Activated CD8-positive, alpha-beta memory T cell treated with anti-CD3 and anti-CD28 coated beads for 4 hours (primary cell): ENCODE data around the gene CCSER1.
"Not testable (repeated sequence)": the region's sequence is repeated elsewhere in the genome, so short reads cannot be mapped to it uniquely, and the experiment has no call there.

Experiments used
- DNase-seq, 2 donors: peaks; one replicate each; pipeline ENCODE4 v3.0.0-alpha.2; 2020; ENCODE audit warnings: low read depth in 2 of 2

Gene CCSER1

DNA sequence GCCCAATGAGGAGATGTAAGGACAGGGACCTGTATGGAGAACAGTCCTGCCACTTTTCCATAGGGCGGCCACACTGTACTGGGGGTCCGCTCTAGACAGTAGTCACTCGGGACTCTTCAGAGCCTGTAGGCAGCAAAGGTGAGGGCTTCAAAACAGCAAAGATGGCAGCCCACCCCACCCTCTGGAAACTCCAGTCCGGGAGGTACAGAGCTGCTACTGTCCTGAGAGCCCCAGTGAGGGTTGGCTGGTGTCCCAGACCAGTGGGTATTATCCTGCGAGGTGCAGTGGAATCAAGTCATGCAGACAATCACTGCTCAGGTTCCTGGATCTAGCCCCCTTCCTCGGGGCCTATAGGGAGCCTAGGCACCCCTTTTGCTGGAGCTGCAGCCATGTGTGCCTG is 1392.0 kb downstream of the CCSER1 start:
- no peak for DNase-seq

DNA sequence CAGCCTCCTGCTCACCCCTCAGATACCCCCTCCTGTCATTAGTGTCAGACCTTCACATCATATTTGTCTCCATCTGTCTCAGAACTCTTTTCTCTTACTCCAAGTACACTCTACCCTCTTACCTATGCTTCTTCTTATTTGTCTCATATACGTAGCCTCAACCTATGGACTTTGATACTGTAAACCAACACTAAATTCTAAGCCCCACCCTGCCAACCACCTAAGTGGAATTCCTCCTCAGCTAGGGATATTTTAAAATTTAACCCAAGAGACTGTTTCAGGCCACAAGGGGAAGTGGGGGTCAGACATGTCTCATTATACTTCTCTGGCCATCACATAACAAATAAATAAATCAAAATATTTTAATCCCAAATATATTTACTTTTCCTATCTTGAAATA is 1398.4 kb downstream of the CCSER1 start:
- DNase-seq, result no peak

DNA sequence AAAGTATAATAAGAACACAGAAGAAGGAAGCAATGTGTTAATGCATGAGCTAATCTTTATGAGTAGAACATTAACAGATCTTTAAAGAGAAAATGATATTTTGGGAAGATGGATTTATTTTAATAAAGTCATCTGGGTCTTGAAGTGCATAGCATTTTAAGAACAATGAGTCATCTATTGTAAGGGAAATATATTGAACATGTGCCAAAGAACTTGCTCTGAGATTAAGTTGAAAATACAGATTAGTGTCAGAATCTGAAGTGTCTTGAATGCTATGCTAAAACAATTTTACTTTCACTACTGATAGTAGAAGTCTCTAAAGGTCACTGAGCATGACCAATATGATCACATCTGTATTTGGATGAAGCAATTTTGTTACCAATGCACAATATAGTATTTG is 1399.9 kb downstream of the CCSER1 start:
- no peak for DNase-seq

DNA sequence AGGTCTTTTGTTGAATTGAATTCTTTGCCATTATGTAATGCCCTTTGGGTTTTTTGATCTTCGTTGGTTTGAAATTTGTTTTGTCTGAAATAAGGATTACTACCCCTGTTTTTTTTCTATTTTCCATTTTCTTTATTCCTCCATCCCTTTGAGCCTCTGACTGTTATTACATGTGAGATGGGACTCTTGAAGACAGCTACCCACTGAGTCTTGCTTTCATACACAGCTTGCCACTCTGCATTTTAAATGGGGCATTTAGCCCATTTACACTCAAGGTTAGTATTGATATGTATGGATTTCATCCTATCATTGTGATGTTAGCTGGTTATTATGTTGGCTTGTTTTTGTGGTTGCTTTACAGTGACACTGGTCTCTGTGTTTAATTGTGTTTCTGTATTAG is 1440.4 kb downstream of the CCSER1 start:
- no peak for DNase-seq

DNA sequence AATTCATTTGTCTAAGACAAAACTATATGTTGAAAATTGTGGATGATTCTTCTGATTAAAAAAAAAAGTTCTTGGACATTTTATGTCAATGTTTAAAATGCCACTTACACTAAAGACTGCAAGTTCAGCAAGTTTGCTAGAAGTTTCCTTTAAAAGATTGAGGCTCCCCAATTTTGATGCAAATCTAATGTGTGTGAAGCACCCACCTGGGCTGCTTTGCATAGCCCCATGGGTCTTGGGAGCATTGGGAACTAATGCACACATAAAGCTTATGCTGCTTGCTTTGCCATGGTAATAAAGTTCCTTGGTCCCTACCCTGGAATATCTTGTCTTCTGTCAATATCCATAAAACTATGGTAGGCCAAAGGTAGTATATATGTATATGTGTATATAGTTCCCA is 1450.7 kb downstream of the CCSER1 start:
- no peak for DNase-seq

DNA sequence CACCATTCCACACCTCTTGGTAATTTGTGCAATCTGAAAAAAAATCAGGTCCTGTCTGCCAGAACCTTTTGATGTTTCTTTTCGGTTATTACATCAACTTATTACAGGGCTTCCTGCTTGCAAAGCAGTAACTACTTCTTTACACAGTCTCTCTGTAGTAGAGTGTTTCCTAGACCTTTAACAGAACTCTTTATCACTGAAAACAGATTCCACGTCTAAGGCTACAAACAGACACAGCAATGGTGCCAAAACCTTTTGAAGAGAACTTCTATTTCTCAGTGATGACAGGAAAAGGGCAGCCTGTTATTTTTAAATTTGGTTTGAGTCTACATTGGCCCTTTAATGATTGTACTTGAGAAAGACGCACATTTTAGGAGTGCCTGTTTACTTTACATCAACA is 1463.1 kb downstream of the CCSER1 start:
- DNase-seq, result no peak

DNA sequence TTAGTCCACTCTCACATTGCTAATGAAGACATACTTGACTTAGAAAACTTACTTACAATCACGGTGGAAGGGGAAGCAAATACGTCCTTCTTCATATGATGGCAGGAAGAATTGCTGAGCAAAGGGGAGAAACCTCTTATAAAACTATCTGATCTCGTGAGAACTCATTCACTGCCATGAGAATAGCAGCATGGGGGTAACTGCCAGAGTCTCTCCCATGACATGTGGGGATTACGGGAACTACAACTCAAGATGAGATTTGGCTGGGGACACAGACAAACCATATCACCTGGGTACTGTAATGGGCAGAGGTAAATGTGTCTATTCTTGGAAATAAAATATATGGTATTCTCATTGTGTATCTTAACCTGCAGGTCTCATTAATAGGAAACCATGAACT is 1464.9 kb downstream of the CCSER1 start:
- DNase-seq, result no peak

DNA sequence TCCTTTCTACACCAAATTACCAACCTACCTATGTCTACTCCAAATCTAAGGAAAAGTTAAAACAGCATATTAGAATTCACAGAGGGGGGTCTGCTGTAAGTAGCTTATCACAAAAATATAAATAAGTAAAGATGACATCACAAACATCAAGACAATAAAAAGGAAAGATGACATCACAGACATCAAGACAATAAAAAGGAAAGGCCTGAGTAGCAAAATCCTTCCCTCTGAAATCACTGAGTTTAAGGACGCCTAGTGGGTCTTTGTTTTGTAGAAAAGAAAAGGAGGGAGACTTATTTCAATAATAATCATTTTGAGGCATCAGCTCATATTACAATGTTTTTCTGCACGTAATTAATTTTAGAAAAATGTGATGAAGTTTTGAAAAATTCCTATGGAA is 1469.5 kb downstream of the CCSER1 start:
- no peak for DNase-seq

DNA sequence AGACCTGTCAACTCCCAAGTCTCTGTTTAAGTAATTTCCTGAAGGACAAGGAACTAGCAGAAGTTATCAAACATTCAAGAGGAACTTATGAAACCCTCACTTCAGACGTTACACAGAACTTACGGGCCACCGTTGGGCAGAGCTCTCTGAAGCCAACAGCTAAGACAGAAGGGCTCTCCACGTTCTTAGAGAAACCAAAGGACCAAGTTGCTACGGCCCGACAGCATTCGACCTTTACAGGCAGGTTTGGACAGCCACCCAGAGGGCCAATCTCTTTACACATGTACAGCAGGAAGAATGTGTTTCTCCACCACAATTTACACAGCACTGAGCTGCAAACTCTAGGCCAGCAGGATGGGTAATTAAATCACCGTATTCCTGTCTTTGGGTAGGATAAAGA is 1471.5 kb downstream of the CCSER1 start:
- no peak for DNase-seq

DNA sequence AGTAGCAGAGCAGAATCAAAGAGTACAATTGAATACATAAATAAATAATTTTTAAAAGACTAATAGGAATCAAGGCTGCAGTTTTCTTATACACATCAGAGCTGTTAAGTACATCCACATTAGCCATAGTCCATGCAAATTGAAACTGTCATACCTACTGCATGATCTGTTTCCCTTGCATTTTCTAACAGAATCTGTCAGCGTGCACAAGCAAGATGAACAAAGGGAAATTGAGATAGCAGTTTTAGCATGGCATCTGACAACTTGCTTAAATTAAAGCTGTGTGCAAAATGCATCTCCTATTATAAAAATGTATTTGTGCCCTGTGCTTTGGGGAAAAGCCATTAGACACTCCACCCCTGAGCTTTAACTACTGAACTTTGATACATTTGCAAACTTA is 1473.1 kb downstream of the CCSER1 start:
- DNase-seq, result no peak

DNA sequence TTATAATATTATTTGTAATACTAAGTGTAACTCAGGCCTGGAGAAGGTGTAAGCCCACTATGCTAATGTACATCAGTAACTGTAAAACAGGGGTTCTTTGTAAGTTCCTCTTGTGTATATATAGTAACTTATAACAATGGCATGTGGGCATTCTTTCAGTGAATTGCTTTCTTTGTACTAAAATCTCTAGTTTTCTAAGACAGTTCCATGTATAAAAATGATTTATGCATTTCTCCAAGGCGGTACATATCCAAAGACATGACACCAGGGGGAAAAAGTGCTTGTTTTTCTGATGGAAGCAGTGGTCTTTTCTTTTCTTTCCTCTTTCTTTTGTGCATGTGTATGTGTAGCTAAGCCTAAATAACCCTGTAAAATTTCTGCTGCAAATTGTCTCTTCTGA is 1474.2 kb downstream of the CCSER1 start:
- no peak for DNase-seq

DNA sequence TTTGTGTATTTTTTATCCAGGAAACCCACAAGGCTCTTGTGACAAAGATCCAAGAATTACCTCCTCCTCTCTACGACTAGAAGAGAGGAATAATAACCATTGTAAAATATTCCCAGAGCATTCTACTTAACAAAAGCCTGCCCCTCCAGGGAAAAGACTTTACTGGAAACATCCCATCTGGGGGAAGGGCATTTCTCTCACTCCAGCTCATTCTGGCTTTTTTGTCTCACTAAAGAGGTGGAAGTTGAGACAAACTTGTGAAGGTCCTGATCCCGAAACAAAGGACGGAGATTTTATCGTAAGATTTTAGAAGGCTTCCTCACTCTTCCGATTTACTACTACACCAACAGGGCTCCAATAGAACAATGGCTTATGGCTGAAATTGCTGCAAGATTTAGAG is 1484.6 kb downstream of the CCSER1 start:
- no peak for DNase-seq

DNA sequence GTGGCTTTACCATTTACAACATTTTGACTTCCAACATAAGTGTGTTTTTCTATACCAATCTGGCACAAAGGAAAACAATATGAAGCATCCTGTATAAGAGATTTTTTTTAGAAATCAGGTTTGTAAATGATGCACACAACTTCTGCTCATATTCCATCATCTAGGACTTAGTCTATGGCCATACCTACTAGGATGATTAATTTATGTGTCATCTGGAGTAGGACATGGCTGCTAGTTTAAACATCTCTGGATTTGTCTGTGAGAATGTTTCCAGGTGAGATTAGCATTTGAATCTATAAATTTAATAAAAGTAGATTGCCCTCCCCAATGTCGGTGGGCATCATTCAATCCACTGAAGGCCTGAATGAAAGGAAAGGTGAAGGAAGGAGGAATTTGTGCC is 1493.8 kb downstream of the CCSER1 start:
- DNase-seq, result no peak

DNA sequence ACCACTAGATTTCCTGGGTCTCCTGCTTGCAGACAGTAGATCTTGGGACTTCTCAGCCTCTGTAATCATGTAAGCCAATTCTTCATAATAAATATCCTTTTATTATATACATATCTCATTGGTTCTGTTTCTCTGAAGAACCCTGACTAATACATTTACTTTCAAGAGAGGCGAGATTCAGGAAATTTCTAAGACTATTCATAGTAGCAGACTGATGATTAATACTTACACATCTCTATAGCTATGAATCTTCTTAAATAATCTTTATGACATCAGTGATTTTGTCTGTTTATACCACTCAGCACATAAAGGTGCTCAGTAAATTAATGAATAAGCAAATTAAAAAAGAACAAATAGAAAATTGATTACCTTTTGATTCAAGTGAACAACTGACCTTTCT is 1494.3 kb downstream of the CCSER1 start:
- no peak for DNase-seq

DNA sequence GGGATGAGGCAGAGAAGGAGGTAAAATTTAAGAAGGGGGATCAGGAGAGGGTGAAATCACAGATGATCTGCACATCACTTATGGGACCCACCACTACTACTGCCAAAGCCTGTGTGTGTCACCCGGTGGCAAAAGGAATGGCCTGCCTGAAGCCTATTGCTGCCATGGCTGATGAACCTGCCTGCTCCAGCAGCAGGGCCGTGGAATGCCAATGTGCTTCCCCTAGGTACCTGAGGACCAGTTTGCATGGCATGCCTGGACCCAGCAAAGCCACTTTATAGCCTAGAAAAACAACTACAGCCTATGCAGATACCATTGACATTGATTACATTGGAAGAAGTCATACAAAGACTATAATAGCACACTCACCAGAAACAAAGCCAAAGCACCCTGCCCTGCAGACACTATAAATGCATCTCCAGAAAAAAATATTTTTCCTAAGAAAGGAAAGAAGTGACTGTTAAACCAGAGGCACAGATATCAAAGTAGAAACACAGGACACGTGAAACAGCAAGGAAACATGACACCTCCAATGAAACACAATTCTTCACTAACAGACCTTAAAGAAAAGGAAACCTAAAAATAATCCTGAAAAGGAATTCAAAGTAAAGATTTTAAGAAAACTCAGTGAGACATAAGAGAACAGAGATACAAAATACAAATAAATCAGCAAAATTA is 1495.9 kb downstream of the CCSER1 start:
- DNase-seq, result no peak

DNA sequence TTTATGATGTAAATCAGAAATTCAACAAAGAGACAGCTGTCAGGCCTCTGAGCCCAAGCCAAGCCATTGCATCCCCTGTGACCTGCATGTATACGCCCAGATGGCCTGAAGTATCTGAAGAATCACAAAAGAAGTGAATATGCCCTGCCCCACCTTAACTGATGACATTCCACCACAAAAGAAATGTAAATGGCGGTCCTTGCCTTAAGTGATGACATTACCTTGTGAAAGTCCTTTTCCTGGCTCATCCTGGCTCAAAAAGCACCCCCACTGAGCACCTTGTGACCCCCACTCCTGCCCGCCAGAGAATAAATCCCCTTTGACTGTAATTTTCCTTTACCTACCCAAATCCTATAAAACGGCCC is 1496.4 kb downstream of the CCSER1 start:
- not testable (repeated sequence) for DNase-seq

DNA sequence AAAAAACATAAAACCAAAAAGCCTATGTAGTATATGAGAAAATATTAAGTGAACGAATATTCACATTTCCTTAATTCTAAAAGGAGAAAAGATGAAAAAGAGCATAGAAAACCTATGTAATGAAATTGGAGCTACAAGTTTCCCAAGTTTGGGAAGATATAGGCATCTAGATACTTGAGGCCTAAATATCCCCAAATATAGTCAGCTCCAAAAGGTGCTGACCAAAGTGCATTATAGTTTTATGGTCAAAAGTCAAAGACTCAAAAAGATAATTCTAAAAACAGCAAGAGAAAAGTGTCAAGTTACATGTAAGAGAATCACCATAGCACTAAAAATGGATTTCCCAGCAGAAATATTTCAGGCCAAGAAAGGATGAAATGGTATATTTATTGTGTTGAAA is 1502.9 kb downstream of the CCSER1 start:
- DNase-seq, result no peak

DNA sequence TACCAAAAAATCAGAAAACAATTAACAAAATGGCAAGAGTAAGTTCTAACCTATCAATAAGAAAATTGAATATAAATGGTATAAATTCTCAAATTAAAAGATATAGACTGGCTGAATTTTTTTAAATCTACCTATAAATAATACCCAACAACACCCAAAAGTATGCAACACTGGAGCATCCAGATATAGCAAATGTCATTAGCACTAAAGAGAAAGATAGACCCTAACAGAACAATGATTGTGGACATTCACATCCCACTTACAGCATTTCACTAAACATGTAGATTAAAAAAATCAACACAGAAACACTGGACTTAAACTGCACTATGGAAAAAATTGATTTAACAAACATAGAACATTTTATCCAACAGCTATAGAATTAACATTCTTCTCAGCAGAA is 1503.6 kb downstream of the CCSER1 start:
- no peak for DNase-seq

DNA sequence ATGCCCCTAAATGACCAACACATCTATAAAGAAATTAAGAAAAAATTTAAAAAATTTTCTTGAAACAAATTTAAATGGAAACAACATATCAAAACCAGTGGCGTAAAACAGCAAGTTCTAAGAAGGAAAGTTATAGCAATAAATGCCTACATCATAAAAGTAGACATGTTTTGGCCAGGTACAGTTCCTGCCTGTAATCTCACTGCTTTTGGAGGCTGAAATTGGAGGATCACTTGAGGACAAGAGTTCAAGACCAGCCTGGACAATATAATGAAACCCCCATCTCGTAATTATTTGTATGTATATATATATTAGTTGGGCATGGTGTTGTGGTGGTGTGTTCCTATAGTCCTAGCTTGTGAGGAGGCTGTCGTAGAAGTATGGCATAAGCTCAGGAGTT is 1504.1 kb downstream of the CCSER1 start:
- DNase-seq, result no peak

DNA sequence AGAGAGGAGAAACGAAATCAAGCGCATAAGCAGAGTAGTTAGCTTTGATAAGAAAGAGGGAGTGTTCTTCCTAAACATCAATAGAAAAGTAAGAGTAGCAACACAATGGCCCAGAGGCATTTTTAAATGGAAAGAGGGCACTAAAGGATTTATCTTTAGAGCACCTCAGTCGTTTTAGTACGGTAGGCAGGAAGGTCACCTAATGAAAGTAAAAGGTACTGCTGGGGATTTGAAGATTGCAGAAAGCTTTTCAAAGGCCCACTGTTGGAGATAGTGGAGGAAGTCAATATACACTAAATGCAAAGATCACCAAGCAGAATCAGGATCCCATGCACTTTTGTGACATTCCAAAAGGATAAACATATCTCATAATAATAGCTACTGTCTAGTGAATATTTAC is 1508.9 kb downstream of the CCSER1 start:
- DNase-seq, result no peak
